IMR-90 (cell line): ENCODE data around the gene FUBP3. TPM values are rescaled to one million over a fixed set of nuclear protein-coding genes. Genes with fewer than 3 reads are reported as not detected.

ENCODE experiments used
- ATAC-seq: fragments of 200-7000 bp; cut with Tn5 transposase; 2 replicates; pipeline ENCODE4 v1.9.1; 2020; ENCODE audit warnings: low read depth, mild to moderate bottlenecking, moderate library complexity
- BruUV-seq: library from RNA; stranded (reverse); fragments of 400-500 nt; replicated peaks from 2 replicates; lab custom pipeline; 2021; lab: Mats Ljungman, UMichigan
- CTCF ChIA-PET: fragments of 300-600 bp; formaldehyde crosslinking; extraction: SDS; loops from one replicate; lab custom pipeline; 2021; ENCODE audit warnings: antibody characterized with exemption; lab: Yijun Ruan, JAX
- POLR2A ChIA-PET: fragments of 300-600 bp; sonication (Branson Sonifier 250); formaldehyde crosslinking; loops from one replicate; lab custom pipeline; 2022; ENCODE audit warnings: antibody characterized with exemption; ENCODE audit not compliant: unreplicated experiment; lab: Charles Lee
- DNase-seq: peaks from one replicate; pipeline ENCODE4 v3.0.0; 2013
- H2AFZ ChIP-seq: replicated peaks from 2 replicates; pipeline ENCODE3; 2013; ENCODE audit warnings: low read length, mild to moderate bottlenecking; ENCODE audit not compliant: poor library complexity
- H2AK5ac ChIP-seq: 2 replicates; pipeline ENCODE4 v1.6.1; 2013; ENCODE audit warnings: low read depth, low read length, inconsistent platforms
- H2AK9ac ChIP-seq: replicated peaks from 2 replicates; pipeline ENCODE3; 2013; ENCODE audit warnings: mild to moderate bottlenecking, low read depth, low read length, moderate library complexity; ENCODE audit not compliant: poor library complexity
- H2BK120ac ChIP-seq: 2 replicates; pipeline ENCODE4 v1.6.1; 2013; ENCODE audit warnings: low read depth, low read length, inconsistent platforms
- H2BK15ac ChIP-seq: 3 replicates; pipeline ENCODE4 v1.6.1; 2013; ENCODE audit warnings: low read depth, low read length, inconsistent platforms
- H2BK20ac ChIP-seq: 2 replicates; pipeline ENCODE4 v1.6.1; 2013; ENCODE audit warnings: low read depth, mild to moderate bottlenecking, inconsistent platforms, low read length, moderate library complexity
- H2BK5ac ChIP-seq: 2 replicates; pipeline ENCODE4 v1.6.1; 2013; ENCODE audit warnings: mild to moderate bottlenecking, low read depth, low read length, inconsistent platforms; ENCODE audit not compliant: poor library complexity, severe bottlenecking
- H3K14ac ChIP-seq: replicated peaks from 2 replicates; pipeline ENCODE4 v1.6.1; 2013; ENCODE audit warnings: low read depth, low read length, inconsistent platforms
- H3K18ac ChIP-seq: 2 replicates; pipeline ENCODE4 v1.6.1; 2013; ENCODE audit warnings: low read depth, low read length, control low read depth
- H3K23ac ChIP-seq: 2 replicates; pipeline ENCODE4 v1.6.1; 2013; ENCODE audit warnings: low read depth, low read length, inconsistent platforms
- H3K27ac ChIP-seq: 2 replicates; pipeline ENCODE4 v1.5.1; 2013; ENCODE audit warnings: mild to moderate bottlenecking, control low read depth, low read length; ENCODE audit not compliant: insufficient read depth
- H3K27me3 ChIP-seq: 2 replicates; pipeline ENCODE4 v1.6.1; 2013; ENCODE audit warnings: low read length; ENCODE audit not compliant: control insufficient read depth, insufficient read depth
- H3K36me3 ChIP-seq: 2 replicates; pipeline ENCODE4 v1.6.1; 2013; ENCODE audit warnings: low read length, mixed read lengths; ENCODE audit not compliant: control insufficient read depth, insufficient read depth
- H3K4ac ChIP-seq: 2 replicates; pipeline ENCODE4 v1.6.1; 2013; ENCODE audit warnings: low read depth, low read length, inconsistent platforms
- H3K4me1 ChIP-seq: 2 replicates; pipeline ENCODE4 v1.6.1; 2013; ENCODE audit warnings: low read length, mixed read lengths; ENCODE audit not compliant: control insufficient read depth, insufficient read depth
- H3K4me2 ChIP-seq: 2 replicates; pipeline ENCODE4 v1.6.1; 2013; ENCODE audit warnings: low read depth, mild to moderate bottlenecking, control low read depth, low read length, moderate library complexity
- H3K4me3 ChIP-seq: 2 replicates; pipeline ENCODE4 v1.5.1; 2013; ENCODE audit warnings: low read depth, mild to moderate bottlenecking, control low read depth, low read length, moderate library complexity; ENCODE audit not compliant: insufficient read depth
- H3K56ac ChIP-seq: 2 replicates; pipeline ENCODE4 v1.6.1; 2013; ENCODE audit warnings: low read length, inconsistent platforms; ENCODE audit not compliant: insufficient read depth; ENCODE audit errors: extremely low read depth
- H3K79me1 ChIP-seq, 2 experiments: 2 replicates each; pipeline ENCODE4 v1.6.1; 2013; ENCODE audit warnings: low read length in 2 of 2, inconsistent platforms in 1 of 2, low read depth in 1 of 2
- H3K9ac ChIP-seq: 2 replicates; pipeline ENCODE4 v1.6.1; 2013; ENCODE audit warnings: low read depth, low read length, control low read depth
- H3K9me1 ChIP-seq: 2 replicates; pipeline ENCODE4 v1.6.1; 2013; ENCODE audit warnings: low read length, inconsistent platforms; ENCODE audit not compliant: insufficient read depth
- H3K9me3 ChIP-seq: 2 replicates; pipeline ENCODE4 v1.6.1; 2013; ENCODE audit warnings: low read length; ENCODE audit not compliant: control insufficient read depth, insufficient read depth
- H4K20me1 ChIP-seq: 2 replicates; pipeline ENCODE4 v1.6.1; 2013; ENCODE audit warnings: low read length, inconsistent platforms; ENCODE audit not compliant: insufficient read depth
- H4K5ac ChIP-seq: 2 replicates; pipeline ENCODE4 v1.6.1; 2013; ENCODE audit warnings: mild to moderate bottlenecking, low read depth, low read length, control low read depth
- H4K8ac ChIP-seq, 2 experiments: 2 replicates each; pipeline ENCODE4 v1.6.1; 2013; ENCODE audit warnings: low read depth in 2 of 2, low read length in 2 of 2, control low read depth in 1 of 2, inconsistent platforms in 1 of 2
- H4K91ac ChIP-seq: 2 replicates; pipeline ENCODE4 v1.6.1; 2013; ENCODE audit warnings: low read depth, low read length, inconsistent platforms; ENCODE audit not compliant: insufficient read depth
- BHLHE40 ChIP-seq: fragments of 150-350 bp; IDR thresholded peaks from 2 replicates; pipeline ENCODE4 v1.6.1; 2016; ENCODE audit warnings: mild to moderate bottlenecking, low read depth, low read length
- CEBPB ChIP-seq: IDR thresholded peaks from 2 replicates; pipeline ENCODE4 v1.6.1; 2012; ENCODE audit warnings: low read depth, low read length, improper control_type of control experiment
- FOS ChIP-seq: fragments of 150-350 bp; IDR thresholded peaks from 2 replicates; pipeline ENCODE4 v1.6.1; 2016; ENCODE audit warnings: low read depth, low read length
- MAFK ChIP-seq: IDR thresholded peaks from 2 replicates; pipeline ENCODE4 v1.6.1; 2012; ENCODE audit warnings: low read depth, low read length, improper control_type of control experiment
- MAZ ChIP-seq: IDR thresholded peaks from 2 replicates; pipeline ENCODE4 v1.6.1; 2012; ENCODE audit warnings: low read depth, mild to moderate bottlenecking, low read length, improper control_type of control experiment, moderate library complexity, borderline replicate concordance
- MXI1 ChIP-seq: IDR thresholded peaks from 2 replicates; pipeline ENCODE4 v1.6.1; 2012; ENCODE audit warnings: low read depth, mild to moderate bottlenecking, low read length, moderate library complexity, borderline replicate concordance
- NFE2L2 ChIP-seq: fragments of 150-350 bp; IDR thresholded peaks from 2 replicates; pipeline ENCODE4 v1.6.1; 2016; ENCODE audit warnings: low read depth, mild to moderate bottlenecking, low read length
- POLR2A ChIP-seq: IDR thresholded peaks from 2 replicates; pipeline ENCODE4 v1.6.1; 2012; ENCODE audit warnings: mild to moderate bottlenecking, low read depth, low read length
- RAD21 ChIP-seq: IDR thresholded peaks from 2 replicates; pipeline ENCODE4 v1.6.1; 2012; ENCODE audit warnings: low read length, improper control_type of control experiment
- RCOR1 ChIP-seq: IDR thresholded peaks from 2 replicates; pipeline ENCODE4 v1.6.1; 2012; ENCODE audit warnings: mild to moderate bottlenecking, low read length, improper control_type of control experiment; ENCODE audit not compliant: insufficient replicate concordance
- RFX5 ChIP-seq: IDR thresholded peaks from 2 replicates; pipeline ENCODE4 v1.8.0; 2012; ENCODE audit warnings: low read depth, mild to moderate bottlenecking, low read length, moderate library complexity
- SMC3 ChIP-seq: fragments of 150-350 bp; IDR thresholded peaks from 2 replicates; pipeline ENCODE4 v1.6.1; 2016; ENCODE audit warnings: low read depth, mild to moderate bottlenecking, antibody characterized with exemption, low read length, moderate library complexity
- WGBS, 2 experiments: methylation state at CpG; one replicate each; pipeline versions ENCODE4 v1.1.5 to v1.1.7; 2013; ENCODE audit warnings: missing lambda C conversion rate in 2 of 2; ENCODE audit not compliant: insufficient read length in 1 of 2; ENCODE audit errors: extremely low coverage in 2 of 2; 5-methylcytosine and 5-hydroxymethylcytosine counted together
- dilution Hi-C: fragments of 300-500 bp; cut with HindIII; formaldehyde crosslinking; loops from one replicate; pipeline ENCODE4 v1.14.3; 2018; ENCODE audit warnings: low sequenced_read_pairs; ENCODE audit not compliant: unreplicated experiment
- in situ Hi-C: fragments of 300-500 bp; cut with MboI; formaldehyde crosslinking; loops from 3 replicates; pipeline ENCODE4 v1.14.3; 2019; ENCODE audit warnings: low sequenced_read_pairs, inconsistent platforms, mixed read lengths
- intact Hi-C: fragments of 100-400 bp; cut with micrococcal nuclease; formaldehyde crosslinking; loops from 2 replicates; pipeline ENCODE4 v1.10.0; 2022
- polyA plus RNA-seq, 3 experiments: library from polyadenylated mRNA; depleted of rRNA; stranded (reverse); fragments of >200 nt; gene quantifications; 2 replicates each; pipeline ENCODE4 v1.2.3, GENCODE V29; 2012; ENCODE audit warnings: low replicate concordance in 1 of 3
- total RNA-seq: library from RNA; depleted of rRNA; stranded (reverse); fragments of >200 nt; gene quantifications from 2 replicates; pipeline ENCODE4 v1.2.3, GENCODE V29; 2012
- TF ChIP-seq, protein P1 (sequence below): fragments of 150-350 bp; IDR thresholded peaks from 2 replicates; pipeline ENCODE4 v1.6.1; 2017; ENCODE audit warnings: mild to moderate bottlenecking, antibody characterized with exemption, low read length, low read depth
- TF ChIP-seq, protein P2 (sequence below): conservative IDR thresholded peaks from 2 replicates; pipeline ENCODE4 v1.5.1; 2012; ENCODE audit warnings: mild to moderate bottlenecking, low read depth, low read length, improper control_type of control experiment

The FUBP3 gene
- total and polyA plus RNA-seq, 2 of the 4 experiments (the other 2 are of a cell fraction) = 32.3 to 50.1 TPM

DNA sequence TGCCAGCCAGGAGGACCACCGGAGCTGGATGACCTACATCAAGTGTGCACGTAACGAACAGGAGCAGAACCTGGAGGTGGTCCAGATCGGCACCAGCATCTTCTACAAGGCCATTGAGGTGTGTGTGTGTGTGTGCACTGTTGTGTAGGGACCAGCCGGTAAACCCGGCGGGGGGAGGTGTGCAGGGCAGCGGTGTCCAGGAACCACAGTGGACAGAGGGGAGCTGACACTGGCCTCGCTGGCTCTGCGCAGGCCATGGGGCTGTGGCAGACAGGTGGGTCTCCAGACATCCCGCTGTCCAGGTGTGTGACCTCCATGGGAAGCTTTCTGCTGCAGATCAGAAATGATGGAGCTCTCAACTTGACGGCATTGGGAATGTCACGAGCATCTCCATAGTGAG, 88.8 kb downstream of the FUBP3 start:
- dilution Hi-C loops = no loop called here
- Histone ChIP-seq H3K79me1 (no peaks in the 10 kb centered on the region), H2BK5ac (no peak overlapping the region), H3K9me1 (no peaks in the 10 kb centered on the region), H3K36me3 (no peaks in the 10 kb centered on the region), H3K9me3 (no peaks in the 10 kb centered on the region), H3K4me2 (no peak overlapping the region), H2AK5ac (no peak overlapping the region), H2BK20ac (no peak overlapping the region), H3K4ac (no peak overlapping the region), H3K9ac (no peak overlapping the region), H4K91ac (no peak overlapping the region), H3K4me1 (no peaks in the 10 kb centered on the region; the same call in 1 of the 2 replicates), H3K27me3 (peaks cover 57% of the 10 kb centered on the region), H4K5ac (no peak overlapping the region), H3K14ac (no peak overlapping the region), H3K27ac (no peak overlapping the region), H3K56ac (no peak overlapping the region), H3K23ac (no peak overlapping the region), H2BK15ac (no peak overlapping the region), H2AK9ac (no peak overlapping the region), H2AFZ (no peak overlapping the region), H4K8ac (no peak overlapping the region), H3K4me3 (no peak overlapping the region), H2BK120ac (no peak overlapping the region), H3K18ac (no peak overlapping the region), H4K20me1 (peaks cover 3% of the 10 kb centered on the region; the same call in 1 of the 2 replicates)
- BruUV-seq = no TSS peak
- WGBS, 2 experiments = 92% methylated on average over 5 of the region's 13 CpGs; no CpG with 5 or more reads in 1 of the 2 experiments
- no peak for TF ChIP-seq RCOR1
- TF ChIP-seq MXI1 = no peak
- TF ChIP-seq POLR2A = no peak
- no peak for TF ChIP-seq BHLHE40
- no peak for TF ChIP-seq SMC3
- no peak for TF ChIP-seq MAFK
- no peak for TF ChIP-seq CEBPB
- TF ChIP-seq FOS = no peak
- TF ChIP-seq RAD21 = no peak
- TF ChIP-seq RFX5 = no peak
- TF ChIP-seq, protein P1, sequence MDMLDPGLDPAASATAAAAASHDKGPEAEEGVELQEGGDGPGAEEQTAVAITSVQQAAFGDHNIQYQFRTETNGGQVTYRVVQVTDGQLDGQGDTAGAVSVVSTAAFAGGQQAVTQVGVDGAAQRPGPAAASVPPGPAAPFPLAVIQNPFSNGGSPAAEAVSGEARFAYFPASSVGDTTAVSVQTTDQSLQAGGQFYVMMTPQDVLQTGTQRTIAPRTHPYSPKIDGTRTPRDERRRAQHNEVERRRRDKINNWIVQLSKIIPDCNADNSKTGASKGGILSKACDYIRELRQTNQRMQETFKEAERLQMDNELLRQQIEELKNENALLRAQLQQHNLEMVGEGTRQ = no peak
- no peak for TF ChIP-seq NFE2L2
- TF ChIP-seq, protein P2, sequence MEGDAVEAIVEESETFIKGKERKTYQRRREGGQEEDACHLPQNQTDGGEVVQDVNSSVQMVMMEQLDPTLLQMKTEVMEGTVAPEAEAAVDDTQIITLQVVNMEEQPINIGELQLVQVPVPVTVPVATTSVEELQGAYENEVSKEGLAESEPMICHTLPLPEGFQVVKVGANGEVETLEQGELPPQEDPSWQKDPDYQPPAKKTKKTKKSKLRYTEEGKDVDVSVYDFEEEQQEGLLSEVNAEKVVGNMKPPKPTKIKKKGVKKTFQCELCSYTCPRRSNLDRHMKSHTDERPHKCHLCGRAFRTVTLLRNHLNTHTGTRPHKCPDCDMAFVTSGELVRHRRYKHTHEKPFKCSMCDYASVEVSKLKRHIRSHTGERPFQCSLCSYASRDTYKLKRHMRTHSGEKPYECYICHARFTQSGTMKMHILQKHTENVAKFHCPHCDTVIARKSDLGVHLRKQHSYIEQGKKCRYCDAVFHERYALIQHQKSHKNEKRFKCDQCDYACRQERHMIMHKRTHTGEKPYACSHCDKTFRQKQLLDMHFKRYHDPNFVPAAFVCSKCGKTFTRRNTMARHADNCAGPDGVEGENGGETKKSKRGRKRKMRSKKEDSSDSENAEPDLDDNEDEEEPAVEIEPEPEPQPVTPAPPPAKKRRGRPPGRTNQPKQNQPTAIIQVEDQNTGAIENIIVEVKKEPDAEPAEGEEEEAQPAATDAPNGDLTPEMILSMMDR = no peak
- no peak for TF ChIP-seq MAZ
- in situ Hi-C loops = loop anchor here (25.0 kb wide), 1 partner anchor 556 kb away; no protein-coding TSS in a partner anchor
- CTCF ChIA-PET = no interaction called here
- intact Hi-C loops = no loop called here
- ATAC-seq = no peak
- POLR2A ChIA-PET = no interaction called here
- DNase-seq = no peak
